ENCODE data around the gene SSH2.
"Not testable (repeated sequence)": the region's sequence is repeated elsewhere in the genome, so short reads cannot be mapped to it uniquely, and the experiment has no call there.

The SSH2 gene

DNA sequence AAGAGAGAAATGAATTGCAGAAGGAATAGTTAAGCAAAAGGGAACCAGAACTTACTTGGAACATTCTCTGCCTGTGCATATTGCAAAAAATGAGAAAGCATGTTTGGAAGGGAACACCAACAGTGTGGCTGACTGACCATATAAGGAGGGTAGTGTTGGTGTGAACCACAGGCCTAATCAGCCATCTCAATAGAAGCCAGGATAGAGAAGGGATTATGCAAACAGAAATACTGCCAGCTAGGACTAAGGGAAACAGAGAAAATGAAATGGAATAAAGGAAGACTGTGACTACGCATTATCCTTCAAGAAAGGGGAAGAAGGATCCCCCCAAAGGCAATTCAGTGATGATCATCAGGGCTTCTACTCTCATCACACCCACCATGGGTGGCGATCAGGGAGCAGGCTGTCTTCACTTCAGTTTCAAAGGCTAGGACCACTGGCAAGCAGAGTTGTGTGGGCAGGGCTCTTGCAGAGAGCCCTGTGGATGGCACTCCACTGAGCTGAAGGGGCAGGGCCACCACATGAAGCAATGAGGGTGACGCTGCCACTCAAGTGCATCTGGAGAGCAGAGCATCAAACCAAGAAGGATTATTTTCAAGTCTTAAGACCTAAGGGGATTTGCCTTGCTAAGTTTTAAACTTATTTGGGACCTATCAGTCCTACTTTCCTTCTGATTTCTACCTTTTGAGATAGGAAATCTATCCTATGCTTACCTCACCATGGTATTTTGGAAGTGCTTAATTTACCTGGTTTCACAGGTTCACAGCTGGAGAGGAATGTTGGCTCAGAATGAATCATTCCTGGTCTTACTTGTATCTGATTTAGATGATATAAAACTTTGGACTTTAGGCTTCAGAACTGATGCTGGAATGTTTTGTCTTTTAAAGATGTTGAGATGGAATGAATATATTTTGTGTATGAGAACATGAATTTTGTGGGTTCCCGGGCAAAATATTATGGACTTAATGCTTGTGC, 140.5 kb downstream of the SSH2 start:
- intact Hi-C loops (cut with DNase I; ENCODE audit: low total_unique reads): no loop called here
- H3K4me1 ChIP-seq: peaks cover 0 to 24% (median 5%) of the 10 kb centered on the region in 4 donors
- TF ChIP-seq, protein P1, sequence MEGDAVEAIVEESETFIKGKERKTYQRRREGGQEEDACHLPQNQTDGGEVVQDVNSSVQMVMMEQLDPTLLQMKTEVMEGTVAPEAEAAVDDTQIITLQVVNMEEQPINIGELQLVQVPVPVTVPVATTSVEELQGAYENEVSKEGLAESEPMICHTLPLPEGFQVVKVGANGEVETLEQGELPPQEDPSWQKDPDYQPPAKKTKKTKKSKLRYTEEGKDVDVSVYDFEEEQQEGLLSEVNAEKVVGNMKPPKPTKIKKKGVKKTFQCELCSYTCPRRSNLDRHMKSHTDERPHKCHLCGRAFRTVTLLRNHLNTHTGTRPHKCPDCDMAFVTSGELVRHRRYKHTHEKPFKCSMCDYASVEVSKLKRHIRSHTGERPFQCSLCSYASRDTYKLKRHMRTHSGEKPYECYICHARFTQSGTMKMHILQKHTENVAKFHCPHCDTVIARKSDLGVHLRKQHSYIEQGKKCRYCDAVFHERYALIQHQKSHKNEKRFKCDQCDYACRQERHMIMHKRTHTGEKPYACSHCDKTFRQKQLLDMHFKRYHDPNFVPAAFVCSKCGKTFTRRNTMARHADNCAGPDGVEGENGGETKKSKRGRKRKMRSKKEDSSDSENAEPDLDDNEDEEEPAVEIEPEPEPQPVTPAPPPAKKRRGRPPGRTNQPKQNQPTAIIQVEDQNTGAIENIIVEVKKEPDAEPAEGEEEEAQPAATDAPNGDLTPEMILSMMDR (IDR thresholded peaks at IDR 0.05): no peak
- H3K9me3 ChIP-seq: no peaks in the 10 kb centered on the region
- H3K36me3 ChIP-seq: no peaks in the 10 kb centered on the region
- H3K27me3 ChIP-seq: no peaks in the 10 kb centered on the region
- no peak overlapping the region for H3K4me3 ChIP-seq
- peak overlapping the region; percentile 68 to 73 for H3K27ac ChIP-seq
- peak in 1 of 2 donors; percentile 37 for DNase-seq

DNA sequence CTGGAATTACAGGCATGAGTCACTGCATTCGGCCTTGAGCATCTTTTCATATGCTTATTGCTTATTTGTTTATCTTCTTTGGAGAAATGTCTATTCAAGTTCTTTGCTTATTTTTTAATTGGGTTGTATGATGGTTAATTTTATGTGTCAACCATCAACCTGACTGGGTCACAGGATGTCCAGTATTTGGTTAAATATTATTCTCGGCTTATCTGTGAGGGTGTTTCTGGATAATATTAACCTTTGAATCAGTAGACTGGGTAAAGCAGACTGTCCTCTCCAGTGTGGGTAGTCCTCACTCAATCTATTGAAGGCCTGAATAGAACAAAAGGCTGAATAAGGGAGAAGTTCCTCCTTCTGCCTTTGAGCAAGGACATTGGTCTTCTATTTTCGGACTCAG, 142.0 kb downstream of the SSH2 start:
- Histone ChIP-seq H3K4me3 (no peak overlapping the region), H3K27me3 (no peaks in the 10 kb centered on the region), H3K27ac (peak overlapping the region; percentile 68 to 73), H3K9me3 (no peaks in the 10 kb centered on the region), H3K4me1 (peaks cover 0 to 26% (median 5%) of the 10 kb centered on the region in 4 donors), H3K36me3 (no peaks in the 10 kb centered on the region)
- intact Hi-C loops (cut with DNase I; ENCODE audit: low total_unique reads): no loop called here
- DNase-seq: no peak
- TF ChIP-seq, protein P1 (IDR thresholded peaks at IDR 0.05): no peak

DNA sequence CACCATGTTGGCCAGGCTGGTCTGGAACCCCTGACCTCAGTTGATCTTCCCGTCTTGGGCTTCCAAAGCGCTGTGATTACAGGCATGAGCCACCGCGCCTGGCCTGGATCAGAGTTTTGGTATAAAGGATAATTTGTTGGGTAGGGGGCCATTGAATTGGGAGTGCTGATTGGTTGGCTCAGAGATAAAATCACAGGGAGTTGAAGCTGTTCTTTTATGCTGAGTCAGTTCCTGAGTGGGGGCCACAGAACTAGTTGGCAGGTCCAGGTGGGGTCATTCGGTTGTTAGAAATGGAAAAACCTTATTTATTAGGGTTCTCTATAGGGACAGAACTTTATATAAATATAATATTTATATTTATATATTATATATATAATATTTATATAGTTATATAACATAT, 147.1 kb downstream of the SSH2 start:
- Histone ChIP-seq H3K27ac (no peak overlapping the region), H3K4me1 (peaks cover 0 to 10% (median 2%) of the 10 kb centered on the region in 4 donors), H3K27me3 (no peaks in the 10 kb centered on the region), H3K4me3 (no peak overlapping the region), H3K36me3 (no peaks in the 10 kb centered on the region), H3K9me3 (no peaks in the 10 kb centered on the region)
- intact Hi-C loops (cut with DNase I; ENCODE audit: low total_unique reads): loop anchor here (5.0 kb wide), 1 partner anchor 206 kb away; no protein-coding TSS in a partner anchor
- no peak for DNase-seq
- TF ChIP-seq, protein P1 (IDR thresholded peaks at IDR 0.05): no peak

DNA sequence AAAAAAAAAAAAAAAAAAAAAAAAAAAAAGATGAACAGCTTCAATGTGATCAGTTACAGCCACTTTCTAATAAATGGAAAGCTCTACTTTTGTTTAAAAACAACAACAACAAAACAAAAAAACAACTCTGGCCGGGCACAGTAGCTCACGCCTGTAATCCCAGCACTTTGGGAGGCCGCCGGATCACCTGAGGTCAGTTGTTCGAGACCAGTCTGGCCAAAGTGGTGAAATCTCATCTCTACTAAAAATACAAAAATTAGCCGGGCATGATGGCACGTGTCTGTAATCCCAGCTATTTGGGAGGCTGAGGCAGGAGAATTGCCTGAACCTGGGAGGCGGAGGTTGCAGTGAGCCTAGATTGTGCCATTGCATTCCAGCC, 150.2 kb downstream of the SSH2 start:
- intact Hi-C loops (cut with DNase I; ENCODE audit: low total_unique reads): loop anchor here (5.0 kb wide), 2 partner anchors 138 to 202 kb away; no protein-coding TSS in a partner anchor
- H3K27me3 ChIP-seq, H3K27ac ChIP-seq, H3K36me3 ChIP-seq, DNase-seq, H3K4me1 ChIP-seq, H3K9me3 ChIP-seq, H3K4me3 ChIP-seq: not testable (repeated sequence)

DNA sequence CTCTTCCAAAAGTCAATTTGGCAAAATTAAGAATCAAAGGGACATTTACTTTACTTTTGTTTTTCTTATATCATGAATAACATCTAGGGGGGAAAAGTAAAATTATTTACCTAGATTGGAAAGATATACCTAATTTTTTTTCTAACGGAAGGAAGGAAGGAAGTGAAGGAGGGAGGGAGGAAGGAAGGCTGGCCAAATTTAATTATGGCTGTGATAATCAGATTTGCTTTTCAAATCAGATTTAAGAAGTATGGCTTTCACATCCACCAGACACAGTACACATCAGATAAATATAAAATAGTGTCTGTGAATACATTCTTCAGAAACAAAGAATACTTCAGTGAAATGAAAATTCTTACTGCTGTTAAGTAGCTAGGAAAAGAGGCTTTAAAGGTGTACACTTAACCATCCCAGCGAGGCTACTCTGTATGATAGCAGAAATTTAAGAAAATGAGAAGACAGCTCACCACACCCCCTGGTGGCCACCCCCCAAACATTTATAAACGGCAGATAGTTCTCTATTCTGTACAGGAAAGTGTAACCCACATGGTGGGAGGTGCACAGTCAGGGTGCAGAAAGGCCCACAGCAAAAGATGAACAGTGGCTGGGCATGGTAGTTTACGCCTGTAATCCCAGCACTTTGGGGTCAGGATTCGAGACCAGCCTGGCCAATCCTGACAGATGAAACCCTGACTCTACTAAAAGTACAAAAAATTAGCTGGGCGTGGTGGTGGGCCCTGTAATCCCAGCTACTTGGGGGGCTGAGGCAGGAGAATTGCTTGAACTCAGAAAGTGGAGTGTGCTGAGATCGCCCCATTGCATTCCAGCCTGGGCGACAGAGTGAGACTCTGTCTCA, 150.8 kb downstream of the SSH2 start:
- Histone ChIP-seq H3K4me1 (peaks cover 0 to 4% (median 2%) of the 10 kb centered on the region in 4 donors), H3K9me3 (no peaks in the 10 kb centered on the region), H3K27ac (no peak overlapping the region), H3K27me3 (no peaks in the 10 kb centered on the region), H3K4me3 (no peak overlapping the region), H3K36me3 (no peaks in the 10 kb centered on the region)
- intact Hi-C loops (cut with DNase I; ENCODE audit: low total_unique reads): loop anchor here (5.0 kb wide), 1 partner anchor 137 kb away; no protein-coding TSS in a partner anchor
- TF ChIP-seq, protein P1 (IDR thresholded peaks at IDR 0.05): peak; percentile 76 to 91
- DNase-seq: peak; percentile 80 to 87

Data from tibial artery (tissue), 4 donors.